K562 (cell line): Measurements from ENCODE around the gene WNT11. TPM values are rescaled to one million over a fixed set of nuclear protein-coding genes. Genes with fewer than 3 reads are reported as not detected.

Source experiments
- ATAC-seq: fragments of 200-7000 bp; cut with Tn5 transposase; 3 replicates; pipeline ENCODE4 v1.9.1; 2020; ENCODE audit warnings: moderate library complexity
- BruUV-seq: library from RNA; stranded (reverse); fragments of 400-500 nt; replicated peaks from 2 replicates; lab custom pipeline; 2021; lab: Mats Ljungman, UMichigan
- CTCF ChIA-PET: fragments of 300-600 bp; formaldehyde crosslinking; extraction: SDS; loops from one replicate; lab custom pipeline; 2021; ENCODE audit warnings: low intra/inter-chr PET ratio; lab: Yijun Ruan, JAX
- POLR2A ChIA-PET: fragments of 300-600, 350-650 bp; sonication (Branson Sonifier 250); formaldehyde crosslinking; extraction: SDS; loops from one replicate; lab custom pipeline; 2021; ENCODE audit warnings: antibody characterized with exemption, inconsistent platforms; lab: Yijun Ruan, JAX
- DNase-seq, 4 experiments: peaks; one replicate each; pipeline versions ENCODE4 v3.0.0 to v3.0.0-alpha.2; 2011 to 2018; ENCODE audit warnings: low spot score in 3 of 4, mixed read lengths in 3 of 4; ENCODE audit errors: extremely low read depth in 1 of 4
- FAIRE-seq: peaks from 2 replicates; lab custom pipeline; 2011; peaks lifted over from hg19 to GRCh38; lab: Jason Lieb, UNC
- H2AFZ ChIP-seq: 2 replicates; pipeline ENCODE4 v1.6.0; 2011; ENCODE audit warnings: low read depth, low read length, control low read depth, inconsistent platforms
- H3K27ac ChIP-seq: fragments of 200-600 bp; 3 replicates; pipeline ENCODE4 v1.8.0; 2011; ENCODE audit warnings: low read depth, mild to moderate bottlenecking, control low read depth, inconsistent platforms, low read length, moderate library complexity, mixed read lengths; ENCODE audit errors: extremely low read depth
- H3K27me3 ChIP-seq, 2 experiments: fragments of 300-600 bp in 1 of 2; 2 replicates in 1 of 2; 3 replicates in 1 of 2; pipeline versions ENCODE4 v1.6.0 to v1.8.0; 2011; ENCODE audit warnings: inconsistent platforms in 2 of 2, low read length in 2 of 2, mild to moderate bottlenecking in 1 of 2, mixed read lengths in 1 of 2, moderate library complexity in 1 of 2; ENCODE audit not compliant: control insufficient read depth in 2 of 2, insufficient read depth in 2 of 2
- H3K36me3 ChIP-seq: fragments of 300-600 bp; 3 replicates; pipeline ENCODE4 v1.8.0; 2011; ENCODE audit warnings: mild to moderate bottlenecking, low read length, inconsistent platforms; ENCODE audit not compliant: control insufficient read depth, insufficient read depth
- H3K4me1 ChIP-seq, 2 experiments: fragments of 200-600 bp in 1 of 2; replicated peaks in 1 of 2; 2 replicates in 1 of 2; 3 replicates in 1 of 2; pipeline versions ENCODE4 v1.5.1 to v1.8.0; 2011; ENCODE audit warnings: inconsistent platforms in 2 of 2, low read length in 2 of 2, mild to moderate bottlenecking in 1 of 2, mixed read lengths in 1 of 2, moderate library complexity in 1 of 2; ENCODE audit not compliant: control insufficient read depth in 2 of 2, insufficient read depth in 2 of 2
- H3K4me2 ChIP-seq: 2 replicates; pipeline ENCODE4 v1.6.1; 2011; ENCODE audit warnings: low read length, control low read depth, inconsistent platforms, mixed read lengths; ENCODE audit not compliant: insufficient read depth
- H3K4me3 ChIP-seq: fragments of 200-600 bp; sonication (generic), shearing (Covaris generic); 2 replicates; pipeline ENCODE4 v1.5.1; 2016; ENCODE audit warnings: control low read depth, inconsistent platforms
- H3K79me2 ChIP-seq: fragments of 200-600 bp; 3 replicates; pipeline ENCODE4 v1.8.0; 2011; ENCODE audit warnings: low read length, inconsistent platforms; ENCODE audit not compliant: control insufficient read depth, insufficient read depth
- H3K9ac ChIP-seq, 2 experiments: 2 replicates each; pipeline versions ENCODE4 v1.6.0 to v1.6.1; 2011; ENCODE audit warnings: low read depth in 2 of 2, low read length in 2 of 2, control low read depth in 1 of 2, inconsistent platforms in 1 of 2, mild to moderate bottlenecking in 1 of 2, mixed read lengths in 1 of 2; ENCODE audit not compliant: insufficient read depth in 1 of 2
- H3K9me1 ChIP-seq: one replicate; pipeline ENCODE4 v1.6.0; 2011; ENCODE audit warnings: inconsistent platforms, mild to moderate bottlenecking, low read length, moderate library complexity; ENCODE audit not compliant: control insufficient read depth, insufficient read depth
- H3K9me3 ChIP-seq: replicated peaks from 2 replicates; pipeline ENCODE4 v1.5.1; 2011; ENCODE audit warnings: low read depth, low read length, inconsistent platforms; ENCODE audit not compliant: control insufficient read depth, insufficient read depth
- H4K20me1 ChIP-seq: replicated peaks from 2 replicates; pipeline ENCODE4 v1.6.1; 2011; ENCODE audit warnings: low read length, inconsistent platforms, mixed read lengths; ENCODE audit not compliant: control insufficient read depth, insufficient read depth
- ARID4B ChIP-seq: sonication (generic); formaldehyde crosslinking; IDR thresholded peaks from 2 replicates; pipeline ENCODE4 v1.8.0; 2022; ENCODE audit warnings: mild to moderate bottlenecking, missing genetic modification reagents
- CBX2 ChIP-seq: fragments of 200-600 bp; sonication (generic); IDR thresholded peaks from one replicate; pipeline ENCODE4 v1.6.1; 2012; ENCODE audit warnings: mild to moderate bottlenecking, low read length, inconsistent platforms; ENCODE audit not compliant: insufficient read depth, poor library complexity, severe bottlenecking
- CTCFL ChIP-seq: IDR thresholded peaks from 2 replicates; pipeline ENCODE4 v1.6.1; 2011; ENCODE audit warnings: borderline replicate concordance, low read depth, mild to moderate bottlenecking, moderate library complexity, low read length; ENCODE audit not compliant: insufficient read depth, poor library complexity, severe bottlenecking
- FOXA1 ChIP-seq: fragments of 450-650 bp; IDR thresholded peaks from 2 replicates; pipeline ENCODE4 v1.6.1; 2016; ENCODE audit warnings: mild to moderate bottlenecking, borderline replicate concordance
- STAT5B ChIP-seq: fragments of 250-450 bp; sonication (Bioruptor Pico); IDR thresholded peaks from 2 replicates; pipeline ENCODE4 v1.8.0; 2021; ENCODE audit warnings: mild to moderate bottlenecking, inconsistent platforms
- USF2 ChIP-seq: sonication (generic); formaldehyde crosslinking; IDR thresholded peaks from 2 replicates; pipeline ENCODE4 v1.5.0; 2020; ENCODE audit warnings: missing genetic modification reagents
- ZKSCAN1 ChIP-seq: fragments of 150-350 bp; IDR thresholded peaks from 2 replicates; pipeline ENCODE4 v1.6.1; 2016; ENCODE audit warnings: low read depth, low read length
- ZMIZ1 ChIP-seq, 2 experiments: fragments of 150-350 bp in 1 of 2; IDR thresholded peaks; 2 replicates each; pipeline ENCODE4 v1.6.1; 2012 to 2016; ENCODE audit warnings: low read depth in 2 of 2, low read length in 2 of 2, mild to moderate bottlenecking in 1 of 2, moderate library complexity in 1 of 2
- WGBS: fragments of 100-300 bp; shearing (Covaris generic); methylation state at CpG from one replicate; pipeline ENCODE4 v1.1.6; 2016; ENCODE audit warnings: low coverage, mixed read lengths; ENCODE audit not compliant: insufficient coverage; ENCODE audit errors: missing lambda C conversion rate; 5-methylcytosine and 5-hydroxymethylcytosine counted together
- in situ Hi-C: fragments of 300-500 bp; cut with MboI; formaldehyde crosslinking; loops from 4 replicates; pipeline ENCODE4 v1.15.0; 2018; ENCODE audit warnings: inconsistent platforms, mixed read lengths
- intact Hi-C: fragments of 100-400 bp; cut with micrococcal nuclease; formaldehyde crosslinking; loops from 2 replicates; pipeline ENCODE4 v1.14.2; 2022
- polyA plus RNA-seq, 8 experiments: library from polyadenylated mRNA; depleted of rRNA in 4 of 8; stranded (reverse) in 5 of 8; unstranded in 3 of 8; fragments of >200 nt; fragmentation: Nextera tagmentation in 2 of 8; fragmentation: Illumina TruSeq in 1 of 8; extraction: Ambion mirVana in 2 of 8; extraction: Trizol in 1 of 8; gene quantifications; 2 replicates each; pipeline versions ENCODE4 v1.2.1 to v1.2.3, GENCODE V29; 2011 to 2014; ENCODE audit warnings: inconsistent platforms in 1 of 8, missing spikeins in 1 of 8
- total RNA-seq, 7 experiments: library from RNA; depleted of rRNA in 6 of 7; stranded (reverse); fragments of >200 nt in 6 of 7; fragmentation: Illumina TruSeq in 2 of 7; extraction: Trizol in 2 of 7; gene quantifications; 2 replicates each; pipeline versions ENCODE4 v1.2.1 to v1.2.3, GENCODE V29; 2011 to 2021; ENCODE audit warnings: low replicate concordance in 1 of 7

The WNT11 gene
- total and polyA plus RNA-seq, 9 of the 15 experiments (the other 6 are each of a cell fraction or from before 2014, with no cell fraction given) = 0.03 to 0.20 (median 0.09) TPM; not detected in 4

- intact Hi-C loops = no loop called here
- in situ Hi-C loops = no loop called here
- DNase-seq = peak in 1 of 4 experiments; percentile 20
- no peak for FAIRE-seq
- TF ChIP-seq FOXA1 (no peak), CBX2 (no peak), USF2 (CRISPR knock-in tag) (no peak), STAT5B (no peak), CTCFL (peak; percentile 19), ZMIZ1 (IDR thresholded peaks at IDR 0.05; ENCODE audit: low read depth in 2 of 2, low read length in 2 of 2) (no peak), ARID4B (no peak), ZKSCAN1 (peak; percentile 86)
- no peak overlapping the region for H3K4me3 ChIP-seq
- no peaks in the 10 kb centered on the region for H3K9me1 ChIP-seq
- BruUV-seq = no TSS peak
- ChIA-PET POLR2A (no interaction called here), CTCF (no interaction called here)
- no peaks in the 10 kb centered on the region for H4K20me1 ChIP-seq
- no peaks in the 10 kb centered on the region for H3K9me3 ChIP-seq
- H3K4me1 ChIP-seq = peaks cover 0 to 12% of the 10 kb centered on the region in 2 experiments; a peak in 1 of 5 replicates
- no peak overlapping the region for H2AFZ ChIP-seq
- no peak overlapping the region for H3K4me2 ChIP-seq
- WGBS = 38% methylated on average over 7 of the region's 7 CpGs
- H3K79me2 ChIP-seq = no peaks in the 10 kb centered on the region
- H3K27ac ChIP-seq = no peak overlapping the region
- peaks cover 0 to 4% of the 10 kb centered on the region in 2 experiments; a peak in 1 of 5 replicates for H3K27me3 ChIP-seq
- H3K36me3 ChIP-seq = no peaks in the 10 kb centered on the region
- no peak overlapping the region for H3K9ac ChIP-seq
- peak; percentile 65 for ATAC-seq
Observed at GRCh38 chr11:76214968-76215548, 8.8 kb upstream of the WNT11 start.
